Thymus (tissue), 11 donors: ENCODE results near the gene GALNTL6. TPM values are rescaled to one million over a fixed set of nuclear protein-coding genes. Genes with fewer than 3 reads are reported as not detected.

Source experiments
- DNase-seq, 9 donors: peaks; one replicate each; pipeline ENCODE4 v3.0.0-alpha.2; 2013; ENCODE audit warnings: low spot score in 9 of 9, low read depth in 6 of 9, missing footprints in 1 of 9
- H3K27ac ChIP-seq, 2 donors: one replicate each; pipeline ENCODE4 v1.5.1; 2013; ENCODE audit warnings: control low read depth in 1 of 2, low read depth in 1 of 2, low read length in 1 of 2, mild to moderate bottlenecking in 1 of 2, moderate library complexity in 1 of 2
- H3K27me3 ChIP-seq, 2 donors: one replicate each; pipeline ENCODE4 v1.5.1; 2013; ENCODE audit warnings: low read length in 1 of 2; ENCODE audit not compliant: control insufficient read depth in 2 of 2, insufficient read depth in 1 of 2
- H3K36me3 ChIP-seq, 2 donors: one replicate each; pipeline ENCODE4 v1.5.1; 2013; ENCODE audit warnings: low read length in 1 of 2, mild to moderate bottlenecking in 1 of 2, moderate library complexity in 1 of 2; ENCODE audit not compliant: control insufficient read depth in 2 of 2, insufficient read depth in 2 of 2
- H3K4me1 ChIP-seq, 2 donors: one replicate each; pipeline ENCODE4 v1.5.1; 2013; ENCODE audit warnings: low read length in 2 of 2; ENCODE audit not compliant: control insufficient read depth in 2 of 2, insufficient read depth in 2 of 2
- H3K4me3 ChIP-seq, 2 donors: one replicate each; pipeline ENCODE4 v1.5.1; 2013; ENCODE audit warnings: low read length in 2 of 2, control low read depth in 1 of 2, mild to moderate bottlenecking in 1 of 2
- H3K9me3 ChIP-seq, 2 donors: one replicate each; pipeline ENCODE4 v1.5.1; 2013; ENCODE audit warnings: low read length in 1 of 2, mild to moderate bottlenecking in 1 of 2; ENCODE audit not compliant: control insufficient read depth in 2 of 2, insufficient read depth in 1 of 2
- WGBS: extraction: QIAGEN DNeasy Blood & Tissue Kit; methylation state at CpG from one replicate; pipeline ENCODE4 v1.1.7; 2013; 5-methylcytosine and 5-hydroxymethylcytosine counted together
- polyA plus RNA-seq: library from polyadenylated mRNA; stranded (reverse); fragments of 200-250 nt; gene quantifications from one replicate; pipeline ENCODE4 v1.2.3, GENCODE V29; 2013
- total RNA-seq: library from RNA; stranded (reverse); fragments of 120-200 nt; gene quantifications from one replicate; pipeline ENCODE4 v1.2.4, GENCODE V29; 2013
- donor health status: healthy.

GALNTL6 gene
- total and polyA plus RNA-seq, 2 donors = 0.05 TPM

GRCh38 chr4:172225457-172225856, 412.3 kb downstream of the GALNTL6 start:
- Histone ChIP-seq H3K4me1 (no peaks in the 10 kb centered on the region), H3K27ac (no peak overlapping the region), H3K4me3 (no peak overlapping the region), H3K9me3 (no peaks in the 10 kb centered on the region), H3K27me3 (no peaks in the 10 kb centered on the region), H3K36me3 (no peaks in the 10 kb centered on the region)
- WGBS = 99% methylated on average over 5 of the region's 5 CpGs
- no peak for DNase-seq

GRCh38 chr4:172232966-172233365, 419.8 kb downstream of the GALNTL6 start:
- WGBS = 88% methylated on average over 5 of the region's 5 CpGs
- Histone ChIP-seq H3K27ac (no peak overlapping the region), H3K27me3 (no peaks in the 10 kb centered on the region), H3K9me3 (no peaks in the 10 kb centered on the region), H3K4me3 (no peak overlapping the region), H3K36me3 (no peaks in the 10 kb centered on the region), H3K4me1 (no peaks in the 10 kb centered on the region)
- DNase-seq = no peak

GRCh38 chr4:172243551-172243950, 430.3 kb downstream of the GALNTL6 start:
- Histone ChIP-seq H3K4me3 (no peak overlapping the region), H3K9me3 (no peaks in the 10 kb centered on the region), H3K36me3 (no peaks in the 10 kb centered on the region), H3K27ac (no peak overlapping the region), H3K4me1 (no peaks in the 10 kb centered on the region), H3K27me3 (no peaks in the 10 kb centered on the region)
- DNase-seq = no peak
- WGBS = 98% methylated on average over 4 of the region's 4 CpGs

GRCh38 chr4:172245516-172245915, 432.3 kb downstream of the GALNTL6 start:
- H3K27ac ChIP-seq = no peak overlapping the region
- H3K9me3 ChIP-seq = no peaks in the 10 kb centered on the region
- DNase-seq = no peak
- H3K4me3 ChIP-seq = no peak overlapping the region
- no peaks in the 10 kb centered on the region for H3K27me3 ChIP-seq
- no peaks in the 10 kb centered on the region for H3K36me3 ChIP-seq
- no peaks in the 10 kb centered on the region for H3K4me1 ChIP-seq

- H3K4me1 ChIP-seq = no peaks in the 10 kb centered on the region
- no peak overlapping the region for H3K4me3 ChIP-seq
- H3K36me3 ChIP-seq = no peaks in the 10 kb centered on the region
- DNase-seq = no peak
- no peak overlapping the region for H3K27ac ChIP-seq
- WGBS = 70% methylated on average over 1 of the region's 1 CpG
- H3K27me3 ChIP-seq = no peaks in the 10 kb centered on the region
- no peaks in the 10 kb centered on the region for H3K9me3 ChIP-seq
Measured at GRCh38 chr4:172253409-172253808, 440.2 kb downstream of the GALNTL6 start.

- no peaks in the 10 kb centered on the region for H3K4me1 ChIP-seq
- no peaks in the 10 kb centered on the region for H3K36me3 ChIP-seq
- H3K27ac ChIP-seq = no peak overlapping the region
- WGBS = 81% methylated on average over 1 of the region's 1 CpG
- no peaks in the 10 kb centered on the region for H3K27me3 ChIP-seq
- H3K9me3 ChIP-seq = no peaks in the 10 kb centered on the region
- DNase-seq = no peak
- H3K4me3 ChIP-seq = no peak overlapping the region
Measured at GRCh38 chr4:172256820-172257219, 443.6 kb downstream of the GALNTL6 start.

GRCh38 chr4:172270397-172270796, 457.2 kb downstream of the GALNTL6 start:
- no peaks in the 10 kb centered on the region for H3K9me3 ChIP-seq
- H3K27me3 ChIP-seq = no peaks in the 10 kb centered on the region
- no peaks in the 10 kb centered on the region for H3K4me1 ChIP-seq
- no peak overlapping the region for H3K4me3 ChIP-seq
- H3K27ac ChIP-seq = no peak overlapping the region
- WGBS = 91% methylated on average over 2 of the region's 2 CpGs
- no peak for DNase-seq
- no peaks in the 10 kb centered on the region for H3K36me3 ChIP-seq

- no peaks in the 10 kb centered on the region for H3K9me3 ChIP-seq
- H3K27ac ChIP-seq = no peak overlapping the region
- DNase-seq = no peak
- H3K4me3 ChIP-seq = no peak overlapping the region
- no peaks in the 10 kb centered on the region for H3K4me1 ChIP-seq
- H3K36me3 ChIP-seq = no peaks in the 10 kb centered on the region
- H3K27me3 ChIP-seq = no peaks in the 10 kb centered on the region
Measured at GRCh38 chr4:172287117-172287516, 473.9 kb downstream of the GALNTL6 start.

GRCh38 chr4:172305698-172306097, 492.5 kb downstream of the GALNTL6 start:
- no peaks in the 10 kb centered on the region for H3K4me1 ChIP-seq
- no peaks in the 10 kb centered on the region for H3K36me3 ChIP-seq
- H3K27me3 ChIP-seq = no peaks in the 10 kb centered on the region
- no peaks in the 10 kb centered on the region for H3K9me3 ChIP-seq
- no peak overlapping the region for H3K27ac ChIP-seq
- H3K4me3 ChIP-seq = no peak overlapping the region
- no peak for DNase-seq
- 96% methylated on average over 1 of the region's 1 CpG for WGBS

GRCh38 chr4:172308078-172308477, 494.9 kb downstream of the GALNTL6 start:
- Histone ChIP-seq H3K4me3 (no peak overlapping the region), H3K27ac (no peak overlapping the region), H3K9me3 (no peaks in the 10 kb centered on the region), H3K4me1 (no peaks in the 10 kb centered on the region), H3K36me3 (no peaks in the 10 kb centered on the region), H3K27me3 (no peaks in the 10 kb centered on the region)
- 94% methylated on average over 2 of the region's 2 CpGs for WGBS
- no peak for DNase-seq
